ENCODE results near the gene TOR2A. TPM values are rescaled to one million over a fixed set of nuclear protein-coding genes. Genes with fewer than 3 reads are reported as not detected.

Gene TOR2A
- total and polyA plus RNA-seq, 9 of the 15 experiments (the other 6 are each of a cell fraction or from before 2014, with no cell fraction given), result 0.80 to 25.9 (median 11.1) TPM

GRCh38 chr9:127698386-127698785 is 36.7 kb downstream of the TOR2A start (continued):
- TF ChIP-seq SNIP1 (IDR thresholded peaks at IDR 0.05; ENCODE audit: low read depth) (no peak), ZFPM2 (CRISPR knock-in tag; IDR thresholded peaks at IDR 0.05) (no peak), ZKSCAN8 (CRISPR knock-in tag; IDR thresholded peaks at IDR 0.05) (no peak), ZNF143 (CRISPR knock-in tag; IDR thresholded peaks at IDR 0.05) (no peak), NFIC (IDR thresholded peaks at IDR 0.05) (no peak), SPI1 (IDR thresholded peaks at IDR 0.05; ENCODE audit: borderline replicate concordance, low read depth, low read length) (no peak), ZNF707 (CRISPR knock-in tag; conservative IDR thresholded peaks at IDR 0.05) (no peak), MIER1 (IDR thresholded peaks at IDR 0.05; ENCODE audit: low read depth) (no peak), ZNF121 (CRISPR knock-in tag; conservative IDR thresholded peaks at IDR 0.05) (peak; percentile 93), XRCC4 (IDR thresholded peaks at IDR 0.05; ENCODE audit: extremely low read depth, insufficient read depth, insufficient read length) (no peak), ZNF12 (CRISPR knock-in tag; IDR thresholded peaks at IDR 0.05) (0 out of 2 replicates have a peak, but pooled peaks have one; percentile 3)

- H3K27me3 ChIP-seq (ENCODE audit: control insufficient read depth in 2 of 2, insufficient read depth in 2 of 2, low read length in 2 of 2), result no peaks in the 10 kb centered on the region
- peaks cover 25 to 26% of the 10 kb centered on the region in 2 experiments for H3K4me1 ChIP-seq (replicated peaks in 1 of 2; ENCODE audit: control insufficient read depth in 2 of 2, insufficient read depth in 2 of 2, low read length in 2 of 2)
- 55% methylated on average over 5 of the region's 5 CpGs for WGBS (ENCODE audit: insufficient coverage, low coverage, missing lambda C conversion rate)
- FAIRE-seq (peak; percentile 15), DNase-seq (ENCODE audit: extremely low read depth in 1 of 4, low spot score in 3 of 4) (no peak), ATAC-seq (no peak)
- intact Hi-C loops (cut with micrococcal nuclease) (no loop called here), in situ Hi-C loops (cut with MboI) (no loop called here)
- ChIA-PET CTCF (ENCODE audit: low intra/inter-chr PET ratio) (no interaction called here), POLR2A (interaction anchor here (0.8 to 1.1 kb wide), 2 partner anchors 13 to 23 kb away, joined by 3 read pairs; no protein-coding TSS in a partner anchor)
- H3K27ac ChIP-seq (ENCODE audit: extremely low read depth, low read depth, low read length), result no peak overlapping the region
- no peak overlapping the region for H3K4me2 ChIP-seq (ENCODE audit: insufficient read depth, low read length)
- no peaks in the 10 kb centered on the region for H3K36me3 ChIP-seq (ENCODE audit: control insufficient read depth, insufficient read depth, low read length)
- H2AFZ ChIP-seq (ENCODE audit: low read depth, low read length), result no peak overlapping the region
- BruUV-seq (replicated peaks), result no TSS peak
- no peaks in the 10 kb centered on the region for H3K79me2 ChIP-seq (ENCODE audit: control insufficient read depth, insufficient read depth, low read length)
- H3K9me1 ChIP-seq (ENCODE audit: control insufficient read depth, insufficient read depth, low read length), result no peaks in the 10 kb centered on the region
- TF ChIP-seq MCM2 (IDR thresholded peaks at IDR 0.05; ENCODE audit: low read depth) (no peak), SPI1 (IDR thresholded peaks at IDR 0.05; ENCODE audit: borderline replicate concordance, low read depth, low read length) (peak; percentile 59; the same call in 1 of the 2 replicates)
- H3K9ac ChIP-seq (ENCODE audit: insufficient read depth in 1 of 2, low read depth in 2 of 2, low read length in 2 of 2), result no peak overlapping the region; a peak in 1 of 4 replicates
- no peaks in the 10 kb centered on the region for H4K20me1 ChIP-seq (replicated peaks; ENCODE audit: control insufficient read depth, insufficient read depth, low read length)
- no peak overlapping the region for H3K4me3 ChIP-seq
- no peaks in the 10 kb centered on the region for H3K9me3 ChIP-seq (replicated peaks; ENCODE audit: control insufficient read depth, insufficient read depth, low read depth, low read length)
Observed at GRCh38 chr9:127697575-127697974, 37.5 kb downstream of the TOR2A start.
